ENCODE data around the gene TK2.

Gene TK2

GRCh38 chr16:66478733-66479511 is 71.0 kb downstream of the TK2 start:
- in situ Hi-C loops (cut with MboI; ENCODE audit: low sequenced_read_pairs, unreplicated experiment) = no loop called here
- DNase-seq (ENCODE audit: low spot score) = peak; percentile 86
- peak; percentile 76 for TF ChIP-seq CTCF (IDR thresholded peaks at IDR 0.05; ENCODE audit: borderline replicate concordance, control extremely low read depth, extremely low read depth, insufficient read depth, missing control alignments)

GRCh38 chr16:66477028-66477515 is 72.8 kb downstream of the TK2 start:
- in situ Hi-C loops (cut with MboI; ENCODE audit: low sequenced_read_pairs, unreplicated experiment) = no loop called here
- TF ChIP-seq CTCF (IDR thresholded peaks at IDR 0.05; ENCODE audit: borderline replicate concordance, control extremely low read depth, extremely low read depth, insufficient read depth, missing control alignments) = no peak
- no peak for DNase-seq (ENCODE audit: low spot score)

- no peak for TF ChIP-seq CTCF (IDR thresholded peaks at IDR 0.05; ENCODE audit: borderline replicate concordance, control extremely low read depth, extremely low read depth, insufficient read depth, missing control alignments)
- no peak for DNase-seq (ENCODE audit: low spot score)
- in situ Hi-C loops (cut with MboI; ENCODE audit: low sequenced_read_pairs, unreplicated experiment) = no loop called here
Measured at GRCh38 chr16:66476328-66477027, 73.4 kb downstream of the TK2 start.

GRCh38 chr16:66475232-66475631 is 74.7 kb downstream of the TK2 start:
- no peak for TF ChIP-seq CTCF (IDR thresholded peaks at IDR 0.05; ENCODE audit: borderline replicate concordance, control extremely low read depth, extremely low read depth, insufficient read depth, missing control alignments)
- no peak for DNase-seq (ENCODE audit: low spot score)
- in situ Hi-C loops (cut with MboI; ENCODE audit: low sequenced_read_pairs, unreplicated experiment) = no loop called here

- in situ Hi-C loops (cut with MboI; ENCODE audit: low sequenced_read_pairs, unreplicated experiment) = no loop called here
- DNase-seq (ENCODE audit: low spot score) = peak; percentile 85
- TF ChIP-seq CTCF (IDR thresholded peaks at IDR 0.05; ENCODE audit: borderline replicate concordance, control extremely low read depth, extremely low read depth, insufficient read depth, missing control alignments) = no peak
Measured at GRCh38 chr16:66474750-66475199, 75.1 kb downstream of the TK2 start.

GRCh38 chr16:66473654-66474519 is 76.0 kb downstream of the TK2 start:
- in situ Hi-C loops (cut with MboI; ENCODE audit: low sequenced_read_pairs, unreplicated experiment) = no loop called here
- no peak for DNase-seq (ENCODE audit: low spot score)
- TF ChIP-seq CTCF (IDR thresholded peaks at IDR 0.05; ENCODE audit: borderline replicate concordance, control extremely low read depth, extremely low read depth, insufficient read depth, missing control alignments) = no peak
